Frontal cortex (tissue), 4 donors: ENCODE data around the gene DNASE1L3. TPM values are rescaled to one million over a fixed set of nuclear protein-coding genes. Genes with fewer than 3 reads are reported as not detected.
"Not testable (repeated sequence)": the region's sequence is repeated elsewhere in the genome, so short reads cannot be mapped to it uniquely, and the experiment has no call there.

ENCODE experiments used
- DNase-seq, 2 donors: peaks; one replicate each; pipeline ENCODE4 v3.0.0; 2012; ENCODE audit warnings: low spot score in 2 of 2
- FAIRE-seq: peaks from 2 replicates; lab custom pipeline; 2012; peaks lifted over from hg19 to GRCh38; lab: Jason Lieb, UNC
- total RNA-seq: library from RNA; depleted of rRNA; stranded (reverse); fragments of >200 nt; gene quantifications from one replicate; pipeline ENCODE4 v1.2.3, GENCODE V29; 2014
- donor health status: control.
- donor health status: control.
- donor health status: control.

The DNASE1L3 gene
- 0.41 TPM for total RNA-seq

GRCh38 chr3:58210761-58211460, at the start of gene DNASE1L3:
Gene DNASE1L3 (minus strand): TSS chr3:58210972. CDS start chr3:58210906, 66 bp downstream.
- DNase-seq, result no peak
- no peak for FAIRE-seq

- DNase-seq (peak in 1 of 2 donors; percentile 34), FAIRE-seq (no peak)
Measured at GRCh38 chr3:58260261-58260731, 49.5 kb upstream of the DNASE1L3 start.

GRCh38 chr3:58258392-58259055, 47.8 kb upstream of the DNASE1L3 start:
- FAIRE-seq, result no peak
- no peak for DNase-seq

- DNase-seq (no peak), FAIRE-seq (no peak)
Measured at GRCh38 chr3:58256511-58256910, 45.7 kb upstream of the DNASE1L3 start.

- FAIRE-seq, result no peak
Measured at GRCh38 chr3:58256061-58256460, 45.3 kb upstream of the DNASE1L3 start.

GRCh38 chr3:58254144-58254543, 43.4 kb upstream of the DNASE1L3 start:
- FAIRE-seq (no peak), DNase-seq (no peak)

More at GRCh38 chr3:58256061-58256460, 45.3 kb upstream of the DNASE1L3 start:
- no peak for DNase-seq

- no peak for DNase-seq
- FAIRE-seq, result no peak
Measured at GRCh38 chr3:58251631-58252035, 40.9 kb upstream of the DNASE1L3 start.

GRCh38 chr3:58250093-58250707, 39.4 kb upstream of the DNASE1L3 start:
- no peak for DNase-seq
- no peak for FAIRE-seq

GRCh38 chr3:58249358-58250092, 38.8 kb upstream of the DNASE1L3 start:
- DNase-seq (no peak), FAIRE-seq (no peak)

GRCh38 chr3:58246148-58247047, 35.6 kb upstream of the DNASE1L3 start:
- FAIRE-seq (no peak), DNase-seq (no peak)

GRCh38 chr3:58243976-58244585, 33.3 kb upstream of the DNASE1L3 start:
- no peak for FAIRE-seq
- no peak for DNase-seq

GRCh38 chr3:58242860-58243259, 32.1 kb upstream of the DNASE1L3 start:
- not testable (repeated sequence) for FAIRE-seq, DNase-seq

- FAIRE-seq (no peak), DNase-seq (no peak)
Measured at GRCh38 chr3:58242340-58242739, 31.6 kb upstream of the DNASE1L3 start.

GRCh38 chr3:58241306-58242044, 30.7 kb upstream of the DNASE1L3 start:
- FAIRE-seq (no peak), DNase-seq (no peak)

GRCh38 chr3:58238830-58239229, 28.1 kb upstream of the DNASE1L3 start:
- DNase-seq (no peak), FAIRE-seq (no peak)

GRCh38 chr3:58237941-58238681, 27.3 kb upstream of the DNASE1L3 start:
- DNase-seq (peak; percentile 45 to 69), FAIRE-seq (no peak)

GRCh38 chr3:58237238-58237940, 26.6 kb upstream of the DNASE1L3 start, which contains the start of gene ABHD6:
Gene ABHD6 (plus strand): TSS chr3:58237792. CDS start chr3:58256587, 18,795 bp downstream.
- FAIRE-seq (no peak), DNase-seq (peak; percentile 88 to 92)
